Lower leg skin (tissue), 3 donors: Measurements from ENCODE around the gene SCAMP3.

Experiments
- POLR2A ChIP-seq, 2 donors: fragments of 450-650 bp; IDR thresholded peaks; one replicate each; pipeline ENCODE4 v1.6.1; 2016 to 2017; ENCODE audit warnings: antibody characterized with exemption in 2 of 2, mild to moderate bottlenecking in 1 of 2, moderate library complexity in 1 of 2
- TF ChIP-seq, protein P1 (sequence below), 3 donors: fragments of 450-650 bp; IDR thresholded peaks; one replicate each; pipeline ENCODE4 v1.5.1; 2016; ENCODE audit warnings: antibody characterized with exemption in 3 of 3, mild to moderate bottlenecking in 3 of 3, moderate library complexity in 2 of 3

GRCh38 chr1:155207806-155208540 lies 54.2 kb downstream of the SCAMP3 start, which contains the start of gene THBS3:
- no peak for TF ChIP-seq POLR2A (IDR thresholded peaks at IDR 0.05)
- TF ChIP-seq, protein P1, sequence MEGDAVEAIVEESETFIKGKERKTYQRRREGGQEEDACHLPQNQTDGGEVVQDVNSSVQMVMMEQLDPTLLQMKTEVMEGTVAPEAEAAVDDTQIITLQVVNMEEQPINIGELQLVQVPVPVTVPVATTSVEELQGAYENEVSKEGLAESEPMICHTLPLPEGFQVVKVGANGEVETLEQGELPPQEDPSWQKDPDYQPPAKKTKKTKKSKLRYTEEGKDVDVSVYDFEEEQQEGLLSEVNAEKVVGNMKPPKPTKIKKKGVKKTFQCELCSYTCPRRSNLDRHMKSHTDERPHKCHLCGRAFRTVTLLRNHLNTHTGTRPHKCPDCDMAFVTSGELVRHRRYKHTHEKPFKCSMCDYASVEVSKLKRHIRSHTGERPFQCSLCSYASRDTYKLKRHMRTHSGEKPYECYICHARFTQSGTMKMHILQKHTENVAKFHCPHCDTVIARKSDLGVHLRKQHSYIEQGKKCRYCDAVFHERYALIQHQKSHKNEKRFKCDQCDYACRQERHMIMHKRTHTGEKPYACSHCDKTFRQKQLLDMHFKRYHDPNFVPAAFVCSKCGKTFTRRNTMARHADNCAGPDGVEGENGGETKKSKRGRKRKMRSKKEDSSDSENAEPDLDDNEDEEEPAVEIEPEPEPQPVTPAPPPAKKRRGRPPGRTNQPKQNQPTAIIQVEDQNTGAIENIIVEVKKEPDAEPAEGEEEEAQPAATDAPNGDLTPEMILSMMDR (IDR thresholded peaks at IDR 0.05), result no peak
